Measurements from ENCODE around the gene OLFML2A.
A peak's percentile ranks its signal among the peaks of the same experiment; 100 is the strongest.

OLFML2A gene

DNA sequence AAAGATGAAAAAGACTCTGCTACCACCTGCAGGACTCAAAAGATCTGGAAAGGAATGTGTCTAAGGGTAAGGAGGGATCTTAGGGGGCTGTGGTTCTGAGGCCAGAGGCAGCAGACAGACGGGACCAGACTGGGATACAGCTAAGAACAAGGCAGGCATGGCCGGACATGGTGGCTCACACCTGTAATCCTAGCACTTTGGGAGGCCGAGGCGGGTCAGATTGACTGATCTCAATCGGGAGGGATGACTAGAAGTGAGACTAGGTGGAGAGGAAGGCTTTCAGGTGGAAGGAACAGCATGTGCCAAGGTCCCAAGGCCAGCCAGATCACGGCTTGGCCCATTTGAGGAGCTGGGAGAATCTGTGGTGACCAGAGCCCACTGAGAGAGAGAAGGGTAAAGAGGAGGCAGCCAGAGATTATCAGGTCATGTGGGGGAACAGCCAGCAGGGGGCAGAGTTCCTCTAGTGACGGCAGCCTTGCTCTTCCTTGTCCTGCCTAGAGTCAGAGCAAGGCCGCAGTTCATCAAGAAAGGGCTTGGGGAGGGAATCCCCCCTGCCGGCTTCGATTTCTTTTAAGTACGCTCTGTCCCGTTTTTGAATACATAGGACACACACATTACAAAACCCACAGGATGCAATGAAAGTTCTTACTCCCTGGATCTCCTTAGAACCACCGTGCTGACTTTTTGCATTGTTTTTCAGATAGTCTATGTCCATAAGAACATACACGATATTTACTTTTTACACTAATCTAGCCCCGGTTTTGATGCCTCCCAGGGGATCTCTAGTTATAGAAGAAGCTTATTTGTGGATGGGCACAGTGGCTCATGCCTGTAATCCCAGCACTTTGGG is 2.6 kb upstream of the OLFML2A start:
- peak; percentile 64 to 68 for DNase-seq (ENCODE audit: low read depth in 2 of 2, low spot score in 1 of 2)

DNA sequence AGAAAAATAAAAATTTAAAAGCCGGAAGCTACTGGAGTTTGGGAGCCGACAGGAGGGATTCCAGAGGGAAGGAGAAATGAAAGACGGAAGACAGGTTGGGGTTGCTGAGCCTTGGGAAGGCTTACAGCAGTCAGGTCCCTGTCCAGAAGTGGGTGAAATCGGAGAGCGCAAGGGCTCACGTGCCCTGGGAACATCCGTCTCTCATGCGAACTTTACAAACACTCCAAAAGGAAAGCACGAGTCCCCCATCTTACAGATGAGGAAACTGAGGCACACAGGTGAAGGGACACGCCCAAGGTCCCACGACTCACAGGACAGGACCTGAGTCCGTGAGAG is 347 bp upstream of the OLFML2A start:
- no peak for DNase-seq (ENCODE audit: low read depth in 2 of 2, low spot score in 1 of 2)

DNA sequence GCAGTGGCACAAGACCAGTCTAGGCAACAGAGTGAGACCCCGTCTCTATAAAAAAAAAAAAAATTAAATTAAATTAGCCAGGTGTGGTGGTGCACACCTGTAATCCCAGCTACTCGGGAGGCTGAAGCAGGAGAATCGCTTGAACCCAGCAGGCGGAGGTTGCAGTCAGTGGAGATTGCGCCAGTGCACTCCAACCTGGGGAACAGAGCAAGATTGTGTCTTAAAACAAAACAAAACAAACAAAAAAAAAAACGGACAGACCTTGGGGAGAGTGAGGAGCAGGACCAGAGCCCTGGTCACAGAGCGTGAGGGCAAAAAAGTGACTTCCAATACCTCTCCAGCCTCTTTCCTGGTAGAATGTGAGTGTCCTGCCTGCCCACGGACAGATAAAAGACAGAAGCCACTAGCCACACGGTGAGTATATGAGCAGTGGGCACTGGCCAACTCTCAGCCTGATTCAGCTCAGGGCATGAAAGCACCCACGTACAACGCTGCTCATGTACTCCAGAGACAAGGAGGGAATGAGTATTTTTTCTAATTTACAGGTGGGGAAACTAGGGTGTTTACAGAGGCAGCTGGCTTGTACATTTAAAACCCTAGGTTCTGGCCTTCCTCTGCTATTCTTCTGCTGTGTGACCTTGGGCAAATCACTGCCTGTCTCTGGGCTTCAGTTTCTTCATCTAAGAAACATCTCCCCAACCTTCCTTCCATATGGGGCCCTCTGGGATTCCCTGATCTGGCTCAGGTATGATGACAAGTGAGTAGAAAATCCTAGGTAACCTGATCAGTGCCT is 1.8 kb downstream of the OLFML2A start:
- no peak for DNase-seq (ENCODE audit: low read depth in 2 of 2, low spot score in 1 of 2)

DNA sequence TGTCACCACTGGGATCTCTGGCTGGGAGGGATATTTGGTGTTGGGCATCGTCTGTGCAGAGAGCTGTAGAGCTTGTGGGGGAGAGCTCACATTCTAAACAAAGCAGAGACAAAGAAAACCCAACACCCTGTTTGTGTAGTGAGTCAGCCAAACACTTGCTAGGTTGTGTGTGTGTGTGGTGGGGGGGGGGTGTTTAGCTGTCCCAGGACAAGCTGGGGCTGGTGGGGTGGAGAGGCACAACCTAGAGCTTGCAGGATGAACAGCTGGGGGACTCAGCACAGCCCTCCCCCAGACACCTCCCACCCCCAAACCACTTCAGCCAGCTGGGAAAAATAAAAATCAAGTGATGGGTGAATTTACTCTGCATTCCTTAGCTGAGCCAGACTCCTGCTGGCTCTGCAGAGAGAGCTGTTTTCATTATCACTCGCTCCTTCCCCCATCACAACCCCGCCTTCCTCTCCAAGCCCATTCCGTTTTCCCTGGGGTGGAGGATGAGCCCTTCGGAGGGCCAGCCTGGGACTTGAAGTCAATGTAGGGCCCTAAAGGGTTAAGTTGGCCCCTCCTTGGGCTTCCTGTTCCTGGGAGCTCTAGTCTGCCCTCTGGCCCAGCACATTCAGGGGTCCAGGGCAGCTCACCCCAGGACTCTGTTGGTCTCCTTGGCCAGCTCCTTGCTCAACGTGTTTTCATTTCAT is 2.6 kb downstream of the OLFML2A start:
- DNase-seq (ENCODE audit: low read depth in 2 of 2, low spot score in 1 of 2): no peak

DNA sequence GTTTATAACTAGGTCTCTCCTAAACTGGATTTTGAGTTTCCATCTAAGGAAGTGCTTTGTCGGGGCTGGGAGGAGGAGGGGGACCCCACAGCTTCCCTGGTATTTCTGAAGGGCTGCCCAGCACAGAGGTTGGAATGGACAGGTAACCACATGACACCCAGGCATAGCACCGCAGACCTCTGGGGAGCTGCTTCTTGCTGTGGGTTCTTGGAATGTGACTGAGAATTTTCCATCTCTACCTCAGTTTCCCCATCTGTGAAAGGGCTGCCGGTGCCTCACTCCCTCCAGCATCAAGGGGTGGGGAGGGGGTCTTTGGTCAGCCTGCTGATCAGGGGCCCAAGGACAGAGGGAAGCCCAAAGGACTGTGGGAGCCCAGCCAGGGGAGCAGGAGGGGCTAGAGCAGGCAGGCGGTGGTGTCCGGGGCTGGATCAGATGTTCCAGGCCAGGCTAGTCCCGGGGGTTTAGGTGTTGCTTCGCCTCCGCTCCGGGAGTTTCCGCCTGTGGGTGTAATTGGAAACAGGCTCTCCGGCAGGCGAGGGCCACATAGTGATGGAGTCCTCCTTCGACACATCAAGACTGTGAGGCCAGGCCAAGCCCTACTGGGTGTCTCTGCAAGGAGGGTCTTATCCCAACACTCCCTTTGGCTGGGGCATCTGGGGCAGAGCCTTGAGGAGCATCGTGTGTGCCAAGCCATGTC is 3.3 kb downstream of the OLFML2A start:
- no peak for DNase-seq (ENCODE audit: low read depth in 2 of 2, low spot score in 1 of 2)

DNA sequence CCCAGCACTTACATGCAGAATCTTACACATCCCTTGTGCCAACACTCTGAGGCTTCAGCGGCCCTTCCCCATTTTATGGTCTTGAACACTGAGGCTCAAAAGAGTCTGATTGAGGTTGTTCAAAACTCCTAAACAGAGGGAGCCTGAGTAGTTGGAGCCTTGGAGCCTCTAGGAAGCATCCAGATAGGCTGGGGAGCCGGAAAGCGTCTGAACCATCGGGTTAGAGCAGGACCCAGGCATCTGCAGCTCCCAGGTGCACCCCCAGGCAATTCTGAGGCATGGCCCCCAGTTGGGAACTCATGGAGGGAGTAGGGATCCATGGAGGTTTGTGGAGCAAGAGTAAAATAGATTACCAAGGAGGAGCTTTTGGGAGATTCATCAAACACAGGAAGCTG is 3.8 kb downstream of the OLFML2A start:
- no peak for DNase-seq (ENCODE audit: low read depth in 2 of 2, low spot score in 1 of 2)

DNA sequence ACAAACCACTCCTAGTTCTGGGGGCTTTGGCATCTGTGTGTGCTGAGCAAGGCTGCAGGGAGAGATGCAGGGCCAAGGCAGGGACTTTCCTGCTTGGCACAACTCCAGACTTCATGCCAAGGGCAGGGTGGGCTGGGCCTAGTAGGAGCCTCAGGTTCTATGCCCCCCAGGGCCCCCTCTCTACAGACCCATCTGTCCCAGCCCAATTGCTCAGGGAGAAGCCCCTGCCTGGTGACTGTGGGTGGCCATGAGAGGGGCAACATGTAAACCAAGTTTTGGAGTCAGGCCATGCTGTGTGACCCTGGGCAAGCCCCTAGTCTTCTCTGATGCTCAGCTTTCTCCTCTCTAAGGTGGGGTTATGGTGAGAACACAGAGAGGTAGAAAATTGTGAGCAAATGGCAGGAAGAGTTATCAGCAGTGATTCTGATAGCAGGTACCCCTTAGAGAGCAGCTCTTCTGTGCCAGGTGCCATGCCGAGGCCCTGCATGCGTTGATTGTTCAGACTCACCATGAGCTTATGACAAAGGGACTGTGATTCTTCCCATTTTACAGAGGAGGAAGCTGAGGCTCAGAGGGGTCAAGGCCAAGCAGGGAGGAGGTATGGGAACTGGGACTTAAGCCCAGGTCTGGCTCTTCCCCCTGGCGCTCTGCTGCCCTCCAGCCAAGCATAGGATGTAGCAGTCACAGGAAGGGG is 5.2 kb downstream of the OLFML2A start:
- DNase-seq (ENCODE audit: low read depth in 2 of 2, low spot score in 1 of 2): no peak

DNA sequence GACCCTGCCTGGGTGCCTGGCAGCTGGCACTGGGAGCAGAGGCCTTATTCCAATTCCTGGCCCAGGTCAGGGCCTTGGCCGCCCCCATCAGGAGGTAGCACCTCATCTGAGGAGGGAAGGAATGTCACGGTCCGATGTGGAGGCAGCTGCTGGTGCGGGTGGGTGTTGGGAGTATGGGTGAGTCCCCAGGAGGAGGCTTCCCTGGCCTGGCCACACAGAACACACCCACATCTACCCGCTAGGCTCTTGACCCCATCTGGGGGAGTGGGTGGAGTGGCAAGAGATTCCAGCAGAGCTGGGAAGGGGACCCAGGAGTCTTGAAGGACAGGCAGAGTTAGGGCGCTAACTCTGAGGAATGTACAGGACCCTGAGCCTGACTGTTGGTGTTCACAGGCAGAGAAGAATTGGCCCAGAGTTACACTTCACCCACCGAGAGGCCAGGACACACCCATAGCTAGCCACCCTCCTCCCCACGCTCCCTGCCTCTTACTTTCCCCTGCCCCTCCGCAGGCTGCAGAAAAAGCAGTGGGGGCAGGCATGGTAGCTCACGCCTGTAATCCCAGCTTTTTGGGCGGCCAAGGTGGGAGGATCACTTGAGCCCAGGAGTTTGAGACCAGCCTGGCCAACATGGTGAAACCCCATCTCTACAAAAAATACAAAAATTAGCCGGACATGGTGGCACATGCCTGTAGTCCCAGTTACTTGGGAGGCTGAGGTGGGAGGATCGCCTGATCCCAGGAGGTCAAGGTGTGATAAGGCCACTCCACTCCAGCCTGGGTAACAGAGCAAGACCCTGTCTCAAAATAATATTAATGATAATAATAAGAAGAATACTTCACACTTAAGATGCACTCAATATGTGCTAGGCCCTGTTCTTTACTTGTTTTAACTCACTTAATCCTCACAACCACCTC is 6.0 kb downstream of the OLFML2A start:
- DNase-seq (ENCODE audit: low read depth in 2 of 2, low spot score in 1 of 2): no peak

DNA sequence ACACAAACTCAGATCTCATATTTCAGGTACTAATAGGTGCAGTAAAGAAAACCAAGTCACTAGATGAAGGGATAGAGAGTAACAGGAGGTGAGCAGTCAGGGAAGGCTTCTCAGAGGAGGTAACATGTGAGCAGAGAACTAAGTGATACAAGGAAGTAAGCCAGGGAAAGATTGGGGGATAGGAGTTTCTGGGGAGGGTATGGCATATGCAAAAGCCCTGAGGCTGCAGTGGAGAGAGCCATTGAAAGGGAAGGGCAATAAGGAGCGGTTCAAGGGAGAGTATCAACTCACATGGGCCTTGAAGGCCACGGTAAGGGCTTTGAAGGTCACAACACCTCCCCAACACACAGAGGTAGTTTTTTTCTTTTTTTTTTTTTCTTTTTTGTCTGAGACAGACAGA is 6.9 kb downstream of the OLFML2A start:
- no peak for DNase-seq (ENCODE audit: low read depth in 2 of 2, low spot score in 1 of 2)

DNA sequence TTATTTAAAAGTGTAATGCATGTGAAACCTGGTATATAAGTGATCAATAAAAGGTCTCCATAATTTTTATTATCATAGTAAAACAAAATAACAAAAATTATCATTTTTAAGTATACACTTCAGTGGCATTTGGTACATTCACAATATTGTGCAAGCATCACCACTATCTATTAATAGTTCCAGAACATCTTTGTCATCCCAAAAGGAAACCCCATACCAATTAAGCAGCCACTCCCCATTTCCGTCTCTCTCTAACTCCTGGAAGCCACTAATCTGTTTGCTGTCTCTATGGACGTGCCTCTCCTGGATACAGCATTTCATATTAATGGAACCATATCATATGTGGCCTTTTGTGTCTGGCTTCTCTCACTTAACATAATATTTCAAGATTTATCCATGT is 7.6 kb downstream of the OLFML2A start:
- DNase-seq (ENCODE audit: low read depth in 2 of 2, low spot score in 1 of 2): no peak

DNA sequence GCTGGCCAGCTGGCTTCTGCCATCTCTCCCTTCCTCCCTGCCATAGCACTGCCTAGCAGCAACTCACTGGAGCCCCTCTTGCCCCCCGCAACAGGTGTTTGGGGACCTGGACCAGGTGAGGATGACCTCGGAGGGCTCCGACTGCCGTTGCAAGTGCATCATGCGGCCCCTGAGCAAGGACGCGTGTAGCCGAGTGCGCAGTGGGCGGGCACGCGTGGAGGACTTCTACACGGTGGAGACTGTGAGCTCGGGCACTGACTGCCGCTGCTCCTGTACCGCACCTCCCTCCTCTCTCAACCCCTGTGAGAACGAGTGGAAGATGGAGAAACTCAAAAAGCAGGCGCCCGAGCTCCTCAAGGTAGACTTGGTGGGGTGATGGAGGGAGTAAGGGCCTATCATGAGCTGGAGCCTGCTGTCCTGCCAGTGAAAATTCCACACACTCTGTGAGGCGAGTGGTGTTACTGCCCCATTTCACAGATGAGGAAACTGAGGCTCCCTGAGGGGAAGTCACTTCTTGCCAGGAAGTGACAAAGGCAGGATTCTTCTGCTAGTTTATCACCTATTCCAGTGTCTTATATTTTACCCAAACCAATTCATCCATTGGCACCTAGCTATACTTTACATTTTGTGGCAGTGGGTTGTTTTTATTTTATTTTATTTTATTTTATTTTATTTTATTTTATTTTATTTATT is 10.1 kb downstream of the OLFML2A start:
- DNase-seq (ENCODE audit: low read depth in 2 of 2, low spot score in 1 of 2): no peak

DNA sequence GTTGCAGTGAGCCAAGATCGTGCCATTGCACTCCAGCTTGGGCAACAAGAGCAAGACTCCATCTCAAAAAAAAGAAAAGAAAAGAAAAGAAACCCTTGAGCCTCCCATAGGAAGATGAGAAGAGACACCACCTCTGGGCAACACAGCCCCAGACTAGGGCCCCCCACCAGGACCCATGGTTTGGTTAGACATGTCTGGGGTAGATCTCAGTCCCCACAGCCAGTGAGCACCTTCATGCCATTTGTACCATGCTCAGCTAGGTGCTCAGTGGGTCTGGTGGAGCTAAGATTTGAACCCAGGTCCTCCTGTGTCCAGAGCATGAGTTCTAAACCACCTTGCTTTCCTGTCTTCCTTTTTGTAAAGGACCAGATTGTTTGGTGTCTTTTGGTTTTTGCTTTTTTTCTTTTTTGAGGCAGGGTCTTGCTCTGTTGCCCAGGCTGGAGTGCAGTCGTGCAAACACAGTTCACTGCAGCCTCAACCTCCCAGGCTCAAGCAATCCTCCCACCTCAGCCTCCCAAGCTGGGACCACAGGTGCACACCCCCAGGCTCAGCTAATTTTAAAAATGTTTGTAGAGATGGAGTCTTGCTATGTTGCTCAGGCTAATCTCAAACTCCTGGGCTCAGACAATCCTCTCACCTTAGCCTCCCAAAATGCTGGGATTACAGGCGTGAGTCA is 11.7 kb downstream of the OLFML2A start:
- no peak for DNase-seq (ENCODE audit: low read depth in 2 of 2, low spot score in 1 of 2)

DNA sequence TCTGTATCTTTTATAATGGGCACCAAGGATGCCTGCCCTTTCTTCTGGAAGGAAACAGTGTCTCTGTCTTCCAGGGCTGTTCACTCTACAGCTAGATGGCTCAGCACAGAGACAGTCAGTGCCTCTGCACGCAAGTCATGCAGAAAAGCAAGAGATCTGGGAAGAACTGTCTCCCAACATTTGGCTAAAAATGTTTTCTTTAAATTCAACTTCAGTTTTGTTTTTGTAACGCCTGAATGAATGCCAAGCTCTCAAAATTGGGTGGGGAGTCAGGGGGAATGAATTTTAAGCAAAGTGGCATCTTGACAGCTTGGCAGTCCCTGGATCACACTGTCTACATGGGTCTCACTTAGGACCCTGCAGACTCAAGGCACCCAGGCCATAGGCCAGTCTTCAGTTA is 12.6 kb downstream of the OLFML2A start:
- DNase-seq (ENCODE audit: low read depth in 2 of 2, low spot score in 1 of 2): no peak

DNA sequence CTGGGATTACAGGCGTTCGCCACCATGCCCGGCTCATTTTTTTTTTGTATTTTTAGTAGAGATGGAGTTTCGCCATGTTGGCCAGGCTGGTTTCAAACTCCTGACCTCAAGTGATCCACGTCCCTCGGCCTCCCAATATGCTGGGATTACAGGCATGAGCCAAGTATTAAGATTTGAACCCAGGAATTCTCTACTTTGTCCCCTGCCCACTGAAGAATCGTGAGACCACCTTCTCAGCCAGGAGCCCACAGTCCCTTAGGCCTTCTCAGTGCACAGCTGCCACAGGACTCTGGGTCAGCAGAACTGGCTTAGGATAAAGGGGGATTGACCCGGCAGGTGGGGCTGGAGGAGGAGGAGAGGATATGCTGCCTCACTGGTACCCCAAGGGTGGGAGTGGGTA is 13.4 kb downstream of the OLFML2A start:
- no peak for DNase-seq (ENCODE audit: low read depth in 2 of 2, low spot score in 1 of 2)

DNA sequence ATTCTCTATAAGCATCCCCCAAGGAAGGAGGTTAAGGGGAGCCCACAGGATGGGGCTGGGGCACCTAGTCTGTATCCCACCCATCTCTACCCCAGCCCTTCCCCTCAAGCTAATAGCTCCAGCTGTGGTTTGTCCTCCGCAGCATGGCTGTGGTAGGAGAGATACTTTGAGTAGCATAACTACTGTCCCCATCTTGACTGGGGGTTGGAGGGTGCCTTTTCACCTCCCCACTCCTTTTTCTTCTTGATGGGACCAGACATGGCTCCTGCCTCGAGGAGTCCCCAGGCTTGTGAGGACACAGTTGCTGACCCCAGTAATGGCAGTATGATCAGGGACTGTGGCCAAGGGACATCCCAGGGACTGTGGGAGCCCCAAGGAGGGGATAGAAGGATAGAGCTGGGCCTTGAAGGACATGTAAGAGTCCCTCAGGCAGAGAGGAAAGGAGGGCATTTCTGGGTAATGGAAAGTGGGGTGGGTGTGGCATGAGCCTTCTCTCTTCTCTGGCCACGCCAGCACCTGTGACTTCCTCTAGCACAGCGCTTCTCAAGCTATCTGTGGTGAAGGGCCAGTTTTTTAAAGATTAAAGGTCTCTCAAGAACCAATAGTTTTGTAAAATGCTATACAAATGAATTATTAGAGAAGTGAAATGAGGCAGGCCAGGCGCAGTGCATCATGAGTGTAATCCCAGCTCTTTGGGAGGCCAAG is 14.0 kb downstream of the OLFML2A start:
- no peak for DNase-seq (ENCODE audit: low read depth in 2 of 2, low spot score in 1 of 2)

DNA sequence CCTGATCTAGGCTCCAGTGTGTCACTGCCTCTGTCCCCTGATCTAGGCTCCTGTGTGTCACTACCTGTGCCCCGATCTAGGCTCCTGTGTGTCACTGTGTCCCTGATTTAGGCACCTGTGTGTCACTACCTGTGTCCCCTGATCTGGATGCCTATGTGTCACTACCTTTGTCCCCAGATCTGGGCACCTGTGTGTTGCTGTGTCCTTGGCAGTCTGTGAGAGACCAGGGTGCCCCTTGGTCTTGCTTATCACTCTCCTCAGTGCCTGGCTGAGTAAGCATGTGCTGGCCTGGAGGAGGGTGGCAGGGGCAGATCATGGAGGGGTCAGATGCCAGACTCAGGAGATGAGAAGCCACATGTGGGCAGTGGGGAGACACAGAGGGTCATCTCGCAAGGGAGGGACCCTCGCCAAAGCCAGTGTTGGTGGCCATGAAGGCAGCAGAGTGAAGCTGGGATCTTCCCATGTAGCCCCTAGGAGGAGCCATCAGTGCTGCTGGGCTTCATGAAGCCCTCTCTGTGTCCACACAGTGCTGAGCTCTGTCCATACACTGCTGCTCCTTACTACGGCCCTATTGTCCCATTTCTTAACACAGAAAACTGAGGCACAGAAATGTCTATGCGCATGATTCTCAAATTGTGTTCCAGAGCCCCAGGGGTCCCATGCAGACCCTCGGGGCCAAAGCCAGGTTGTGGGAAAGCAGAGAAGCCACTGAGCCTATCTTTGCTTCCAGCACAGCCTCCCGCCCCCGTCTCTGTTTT is 15.5 kb downstream of the OLFML2A start:
- no peak for DNase-seq (ENCODE audit: low read depth in 2 of 2, low spot score in 1 of 2)

DNA sequence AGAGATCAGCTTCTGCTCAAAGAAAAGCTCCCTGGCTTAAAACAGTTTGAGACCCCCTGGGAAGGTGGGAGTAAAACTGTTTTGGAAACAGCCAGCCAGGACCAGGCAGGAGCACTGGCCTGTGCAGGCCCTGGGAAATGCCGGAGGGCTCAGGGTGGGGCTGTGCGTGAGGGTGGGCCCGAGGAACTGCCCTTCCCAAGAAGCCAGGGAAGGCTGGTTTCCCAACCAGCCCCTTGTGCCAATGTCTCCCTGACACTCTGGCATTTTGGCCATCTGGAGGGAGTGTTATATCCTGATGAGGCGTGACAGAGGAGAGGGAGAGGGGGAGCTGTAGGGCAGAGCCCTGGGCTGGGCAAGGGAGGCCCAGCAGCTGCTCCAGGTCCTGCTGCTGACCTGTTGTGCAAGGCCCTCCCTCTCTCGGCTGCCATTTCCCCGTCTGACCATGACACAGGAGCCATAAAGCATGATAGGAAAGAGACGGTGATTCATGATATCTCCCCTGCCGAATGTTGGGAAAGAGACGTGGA is 16.1 kb downstream of the OLFML2A start:
- no peak for DNase-seq (ENCODE audit: low read depth in 2 of 2, low spot score in 1 of 2)
